Renal pelvis (tissue), 4 donors: ENCODE measurements around the gene DPP6. TPM values are rescaled to one million over a fixed set of nuclear protein-coding genes. Genes with fewer than 3 reads are reported as not detected.
"Not testable (repeated sequence)": the region's sequence is repeated elsewhere in the genome, so short reads cannot be mapped to it uniquely, and the experiment has no call there.

Source experiments
- DNase-seq: peaks from one replicate; pipeline ENCODE4 v3.0.0-alpha.2; 2013
- polyA plus RNA-seq, 3 donors: library from polyadenylated mRNA; unstranded; fragments of 120-200 nt; gene quantifications; one replicate each; pipeline ENCODE4 v1.2.1, GENCODE V29; 2013; ENCODE audit not compliant: insufficient read length in 3 of 3

The DPP6 gene
- polyA plus RNA-seq, 3 donors, result 33.5 to 49.0 (median 44.4) TPM

DNA sequence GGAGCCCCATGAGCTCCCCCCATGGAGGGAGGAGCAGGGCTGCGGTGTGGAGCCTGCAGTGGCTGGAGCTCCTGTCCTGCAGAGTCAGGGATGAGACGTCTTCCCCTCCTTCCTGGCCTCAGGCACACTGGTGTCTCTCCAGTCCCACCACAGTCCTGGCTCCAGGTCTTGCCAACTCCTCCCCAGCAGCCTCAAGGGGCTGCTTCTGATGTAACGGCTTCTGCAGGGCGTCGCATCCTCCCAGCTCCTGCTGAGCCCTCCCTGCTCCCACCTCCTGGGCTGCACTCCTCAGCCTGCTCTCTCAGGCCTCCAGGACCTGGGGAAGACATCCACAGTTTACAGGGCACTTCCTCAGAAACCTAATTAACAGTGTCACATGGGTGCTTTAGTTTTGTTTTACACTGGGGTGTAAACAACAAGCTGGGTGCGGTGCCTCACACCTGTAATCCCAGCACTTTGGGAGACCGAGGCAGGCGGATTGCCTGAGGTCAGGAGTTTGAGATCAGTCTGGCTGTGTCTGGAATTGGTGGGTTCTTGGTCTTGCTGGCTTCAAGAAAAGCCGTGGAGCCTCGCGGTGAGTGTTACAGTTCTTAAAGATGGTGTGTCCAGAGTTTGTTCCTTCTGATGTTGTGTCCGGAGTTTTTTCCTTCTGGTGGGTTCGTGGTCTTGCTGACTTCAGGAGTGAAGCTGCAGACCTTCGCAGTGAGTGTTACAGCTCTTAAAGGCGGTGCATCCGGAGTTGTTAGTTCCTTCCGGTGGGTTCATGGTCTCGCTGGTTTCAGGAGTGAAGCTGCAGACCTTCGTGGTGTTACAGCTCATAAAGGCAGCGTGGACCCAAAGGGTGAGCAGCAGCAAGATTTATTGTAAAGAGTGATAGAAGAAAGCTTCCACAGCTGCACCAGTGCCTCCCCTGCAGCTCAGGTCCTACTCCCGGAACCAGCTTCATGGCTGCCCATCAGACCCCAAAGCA lies 855.7 kb downstream of the DPP6 start:
- DNase-seq, result no peak

DNA sequence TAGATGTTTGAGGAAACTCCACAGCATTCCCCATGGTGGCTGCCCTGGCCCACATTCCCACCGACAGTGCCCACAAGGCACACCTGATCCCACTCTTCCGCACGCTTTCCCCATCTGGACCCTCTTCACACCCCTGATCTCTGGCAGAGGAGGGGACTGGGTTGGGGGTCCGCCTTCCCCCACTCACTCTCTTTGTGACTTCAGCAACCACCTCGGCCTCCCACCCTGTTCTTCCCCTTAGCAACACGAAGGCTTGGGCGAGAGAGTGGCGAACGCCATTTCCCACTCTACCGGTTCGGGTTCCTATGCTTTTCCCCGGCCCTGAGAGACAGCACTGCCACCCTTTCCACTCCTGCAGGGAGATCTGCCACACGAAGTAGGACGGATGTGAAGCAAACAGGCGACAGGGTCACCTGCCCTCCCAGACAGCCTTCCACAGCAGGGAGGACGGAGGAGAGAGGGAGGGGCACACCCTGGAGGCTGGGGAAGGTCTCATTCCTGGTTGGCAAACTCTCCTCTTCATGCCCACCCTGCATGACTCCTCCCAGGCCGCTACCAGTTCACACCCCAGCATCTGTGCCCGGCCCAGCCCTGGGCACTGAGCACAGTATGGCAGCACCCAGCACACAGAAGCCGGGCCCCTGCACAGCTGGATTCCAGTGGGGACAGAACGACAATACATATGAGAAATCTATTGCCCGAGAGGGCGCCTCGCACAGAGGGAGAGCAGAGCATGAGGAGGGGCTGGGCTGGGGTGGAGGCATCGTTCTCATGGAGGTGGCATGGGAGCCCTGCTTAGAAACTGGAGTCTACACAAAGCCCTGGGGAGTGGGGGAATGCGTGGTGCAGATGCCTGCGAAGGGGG lies 857.3 kb downstream of the DPP6 start:
- no peak for DNase-seq

DNA sequence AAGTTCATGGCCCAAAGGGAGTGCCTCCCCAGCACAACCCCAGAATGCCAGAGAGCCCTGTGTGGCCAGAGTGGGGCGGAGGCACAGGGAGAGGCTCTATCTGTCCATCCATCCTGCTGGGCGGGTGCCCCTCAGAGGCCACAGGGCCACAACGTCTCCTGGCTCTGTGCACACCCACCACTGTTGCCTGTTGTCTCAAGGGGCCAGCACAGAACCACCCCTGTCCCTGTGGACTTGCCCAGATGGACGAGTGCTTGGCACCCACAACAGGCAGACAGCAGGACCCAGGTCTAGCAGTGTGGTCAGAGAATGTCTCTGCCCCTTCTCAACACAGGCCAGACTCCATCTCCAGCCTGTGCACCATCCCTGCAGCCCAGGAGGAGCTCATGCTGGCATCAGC lies 857.9 kb downstream of the DPP6 start:
- DNase-seq, result no peak

DNA sequence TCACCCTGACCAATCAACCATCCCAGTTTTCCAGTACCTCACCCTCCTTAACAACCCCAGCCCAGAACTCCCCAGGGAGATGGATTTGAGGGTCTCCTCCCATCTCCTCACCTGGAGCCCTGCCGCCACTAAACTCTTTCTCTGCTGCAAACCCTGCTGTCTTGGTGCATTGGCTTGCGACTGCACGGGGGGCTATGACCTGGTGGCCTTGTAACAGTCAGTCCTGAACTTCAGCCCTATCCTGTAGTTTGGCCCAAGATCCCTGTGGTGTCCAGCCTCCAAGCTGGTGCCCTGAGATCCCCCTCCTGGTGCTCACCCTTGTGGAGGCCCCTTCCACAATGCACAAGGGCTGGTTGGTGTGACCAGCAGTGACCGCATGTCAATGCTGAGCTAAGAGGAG lies 858.8 kb downstream of the DPP6 start:
- DNase-seq, result no peak

DNA sequence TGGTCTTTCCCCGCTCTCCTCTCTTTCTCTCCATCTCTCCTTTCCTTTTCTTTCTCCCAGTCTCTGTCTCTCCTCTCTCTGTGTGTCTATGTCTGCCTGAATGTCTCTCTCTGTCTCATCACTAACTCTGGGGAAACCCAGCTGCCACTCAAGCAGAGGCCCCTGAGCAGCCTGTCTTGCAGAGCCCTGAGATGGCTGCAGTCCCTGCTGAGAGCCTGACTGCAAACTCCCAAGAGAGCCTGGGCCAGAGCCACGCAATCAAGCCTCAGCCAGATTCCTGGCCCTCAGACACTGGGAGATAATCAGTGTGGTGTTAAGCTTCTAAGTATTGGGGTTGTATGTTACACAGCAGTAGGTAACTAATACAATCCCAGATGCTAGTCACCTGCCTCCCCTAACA lies 859.2 kb downstream of the DPP6 start:
- DNase-seq, result no peak

DNA sequence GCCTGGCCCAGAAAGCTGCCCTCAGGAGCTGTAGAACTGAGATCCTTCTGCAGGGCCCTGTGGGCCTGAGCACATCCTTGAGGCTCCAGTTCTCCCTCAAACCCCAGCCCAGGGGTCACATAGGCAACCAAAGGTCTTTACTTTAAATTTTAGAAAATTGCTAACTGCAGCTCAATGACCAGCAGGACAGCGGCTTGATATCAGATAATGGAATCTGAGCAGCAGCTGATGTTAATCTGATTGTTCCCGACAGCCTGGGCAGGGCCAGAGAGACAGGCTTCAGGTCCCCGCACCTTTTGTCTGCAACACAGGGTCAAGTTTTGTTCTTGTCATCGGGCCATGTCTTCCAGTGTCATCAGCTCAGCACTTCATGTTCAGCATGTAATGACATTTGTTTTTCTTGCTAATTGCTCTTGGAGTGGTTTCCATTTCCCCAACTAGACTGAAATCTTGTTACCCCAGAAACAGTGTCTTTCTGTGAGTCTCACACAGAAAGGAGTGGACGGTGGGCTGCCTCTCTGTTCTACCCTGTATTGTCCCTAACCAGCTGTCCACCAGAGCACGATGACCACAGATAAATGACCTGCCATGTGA lies 859.8 kb downstream of the DPP6 start:
- DNase-seq, result no peak

DNA sequence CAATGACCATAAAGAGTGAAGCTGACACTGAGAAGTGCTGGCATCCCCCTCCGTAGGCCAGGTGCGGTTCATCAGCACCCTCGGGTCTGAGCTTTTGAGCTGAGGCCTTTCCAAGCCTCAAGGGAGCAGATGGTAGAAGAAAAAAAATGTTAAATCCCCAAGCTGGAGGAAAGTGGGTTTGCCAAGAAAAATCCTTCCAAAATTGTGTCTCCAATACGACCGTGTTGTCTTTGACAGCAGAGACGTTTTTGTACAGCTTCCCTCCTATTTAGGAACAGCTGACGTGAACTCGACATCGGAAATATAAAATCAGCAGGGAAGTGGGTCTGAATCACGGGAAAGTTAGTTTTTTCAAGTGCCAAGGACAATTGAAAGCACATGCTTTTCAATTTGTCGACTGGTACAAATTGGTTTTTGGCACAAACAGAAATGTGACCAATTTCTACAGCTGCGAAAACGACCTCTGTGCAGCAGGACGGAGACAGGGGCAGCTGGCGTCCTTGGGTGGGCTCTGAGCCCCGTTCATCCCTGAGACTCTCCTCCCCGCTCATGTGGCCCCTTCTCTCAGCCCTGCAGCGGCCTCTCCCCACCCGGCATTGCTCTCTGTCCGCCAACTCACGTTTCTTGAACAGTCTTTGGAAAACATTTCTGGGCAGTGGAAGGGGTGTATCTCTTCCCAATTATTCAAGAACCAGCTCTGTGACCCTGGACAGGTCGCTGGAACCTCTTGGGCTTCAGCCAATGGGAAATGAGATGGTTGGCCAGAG lies 860.9 kb downstream of the DPP6 start:
- DNase-seq, result no peak

DNA sequence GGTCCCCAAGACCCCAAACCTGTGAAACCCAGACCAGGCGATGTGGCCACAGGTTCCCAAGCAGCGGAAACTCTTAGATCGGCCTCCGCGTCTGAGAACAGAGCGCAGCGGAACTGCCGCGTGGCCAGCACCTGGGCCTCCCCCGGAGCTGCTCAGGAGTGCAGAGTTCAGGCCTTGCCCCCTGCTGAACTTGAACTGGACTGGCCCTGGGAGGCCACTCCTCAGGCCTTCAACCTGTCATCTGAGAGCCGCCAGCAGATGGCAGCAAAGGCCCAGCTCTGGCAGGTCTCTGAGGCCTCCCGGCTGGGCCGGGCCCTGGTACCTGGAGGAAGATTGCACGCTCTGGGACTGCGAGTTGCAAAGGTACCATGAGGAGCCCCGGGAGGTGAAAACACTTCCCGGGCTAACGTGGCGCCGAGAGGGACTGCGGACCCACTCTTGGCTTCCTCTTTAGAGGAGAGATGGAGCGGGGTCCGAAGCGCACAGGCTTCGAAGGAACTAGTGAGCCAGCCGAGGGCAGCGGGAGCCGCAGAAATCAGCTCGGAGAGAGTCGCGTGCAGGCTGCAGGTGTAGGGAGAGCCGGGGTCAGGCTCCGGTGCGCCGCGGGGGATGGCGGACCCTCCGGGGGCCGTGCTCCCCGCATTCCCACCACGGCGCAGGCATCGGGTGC lies 861.6 kb downstream of the DPP6 start:
- peak; percentile 75 for DNase-seq

DNA sequence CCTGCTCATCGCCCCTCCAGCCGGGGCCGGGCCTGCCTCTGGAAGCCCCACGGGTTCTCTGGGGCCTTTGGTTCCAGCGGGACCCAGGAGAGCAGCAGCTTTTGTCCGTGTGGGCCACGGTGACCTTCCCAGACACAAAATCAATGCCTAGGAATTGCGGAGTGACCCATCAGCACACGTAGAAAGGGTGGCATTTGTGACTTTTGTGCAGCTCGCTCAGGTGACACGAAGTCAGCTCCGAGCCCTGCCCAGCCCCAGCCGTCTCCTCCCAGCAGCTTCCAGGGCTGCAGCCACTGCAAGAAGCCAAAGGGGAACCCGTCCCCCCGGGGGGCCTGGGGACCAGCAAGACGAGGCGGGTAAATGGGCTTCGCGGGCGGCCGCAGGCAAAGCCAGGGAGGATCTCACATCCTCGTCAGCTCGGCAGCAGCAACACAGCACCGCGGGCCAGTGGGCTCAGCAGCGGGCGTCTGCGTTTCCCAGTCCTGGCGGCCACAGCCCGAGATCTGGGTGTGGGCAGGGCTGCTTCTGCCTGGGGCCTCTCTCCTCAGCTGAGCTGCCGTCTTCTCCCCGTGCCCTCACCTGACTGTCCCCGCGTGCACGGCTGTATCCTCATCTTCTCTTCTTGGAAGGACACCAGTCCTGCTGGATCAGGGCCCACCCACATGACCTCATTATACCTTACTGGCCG lies 862.3 kb downstream of the DPP6 start:
- DNase-seq, result no peak

DNA sequence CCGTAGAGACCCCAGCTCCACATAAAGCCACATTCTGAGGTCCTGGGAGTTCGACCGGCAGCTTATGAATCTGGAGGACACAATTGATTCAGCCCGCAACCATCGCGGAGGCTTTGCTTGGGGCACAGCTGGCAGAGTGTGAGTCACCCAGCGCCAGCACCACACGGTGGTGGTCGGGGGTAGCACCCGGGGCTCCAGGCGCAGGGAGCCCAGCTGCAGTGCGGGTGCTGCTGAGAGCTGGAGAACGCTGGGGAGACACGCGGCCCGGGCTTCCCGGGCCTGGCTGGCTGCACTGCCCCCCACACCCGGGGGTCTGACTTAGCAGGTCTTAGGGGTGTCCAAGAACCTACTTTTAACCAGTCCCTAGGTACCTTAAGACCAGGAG lies 862.8 kb downstream of the DPP6 start:
- no peak for DNase-seq

DNA sequence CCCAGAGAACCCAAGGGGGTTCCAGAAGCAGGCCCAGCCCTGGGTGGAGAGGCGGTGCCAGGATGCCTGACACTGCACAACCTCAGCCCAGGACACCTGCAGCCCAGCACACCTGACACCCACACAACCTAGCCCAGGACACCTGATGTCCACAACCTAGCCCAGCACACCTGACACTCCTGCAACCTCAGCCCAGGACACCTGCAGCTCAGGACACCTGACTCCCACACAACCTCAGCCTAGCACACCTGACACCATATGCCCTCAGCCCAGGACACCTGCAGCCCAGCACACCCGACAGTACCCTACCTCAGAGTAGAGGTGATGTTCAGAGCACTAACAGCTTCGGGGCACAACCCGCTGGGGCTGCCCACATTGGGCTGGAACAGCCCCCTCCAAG lies 863.4 kb downstream of the DPP6 start:
- no peak for DNase-seq

DNA sequence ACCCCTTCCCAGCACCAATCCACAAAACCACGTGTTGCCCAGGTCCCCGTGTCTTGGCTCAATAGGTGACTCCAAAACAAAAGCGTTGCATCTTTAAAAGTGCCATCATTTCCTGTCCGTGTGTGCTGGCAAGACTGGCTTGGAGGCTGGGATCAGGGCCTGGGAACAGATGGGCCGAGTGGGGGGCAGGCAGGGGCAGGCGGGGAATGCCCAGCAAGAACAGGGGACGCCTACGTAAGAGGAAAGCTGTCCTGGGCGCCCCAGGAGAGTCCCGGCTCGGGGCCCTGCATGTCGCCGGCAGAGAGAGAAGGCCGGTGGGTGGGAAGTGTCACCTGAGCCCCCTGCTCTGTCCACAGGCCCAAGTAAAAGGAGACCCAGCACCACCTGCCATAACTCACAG lies 864.2 kb downstream of the DPP6 start:
- no peak for DNase-seq

DNA sequence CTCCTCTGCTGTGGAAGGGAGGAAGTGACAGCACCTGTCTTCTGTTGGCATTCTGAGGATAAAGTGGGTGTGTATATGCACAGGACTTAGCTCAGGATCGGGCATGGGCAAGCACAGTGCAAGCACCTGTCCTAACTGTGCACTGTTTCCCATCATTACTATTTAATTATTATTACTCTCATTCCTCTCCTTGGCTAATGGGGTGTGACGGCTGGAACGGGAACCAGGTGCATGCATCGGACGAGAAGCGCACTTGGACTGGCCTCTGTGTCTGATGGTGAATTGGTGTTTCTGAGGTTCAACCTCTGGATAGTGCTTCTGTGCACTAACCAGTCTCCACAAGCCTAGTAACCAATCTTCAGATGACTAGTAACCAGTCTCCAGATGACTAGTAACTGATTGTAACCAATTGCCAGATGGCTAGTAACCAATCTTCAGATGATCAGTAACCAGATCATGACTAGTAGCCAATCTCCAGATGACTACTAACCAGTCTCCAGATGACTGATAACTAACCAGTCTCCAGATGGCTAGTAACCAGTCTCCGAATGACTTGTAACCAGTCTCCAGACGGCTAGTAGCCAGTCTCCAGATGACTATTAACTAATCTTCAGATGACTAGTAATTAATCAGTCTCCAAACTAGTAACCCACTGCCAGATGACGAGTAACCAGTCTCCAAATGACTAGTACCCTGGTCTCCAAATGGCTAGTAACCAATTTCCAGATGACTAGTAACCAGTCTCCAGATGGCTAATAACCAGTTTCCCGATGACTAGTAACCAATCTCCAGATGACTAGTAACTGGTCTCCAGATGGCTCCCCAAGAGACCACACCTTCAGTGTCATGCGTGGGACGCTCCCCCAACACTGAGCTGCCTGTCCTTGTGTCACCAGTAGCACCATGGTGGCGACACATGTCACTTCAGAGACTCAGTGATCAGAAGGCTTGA lies 864.9 kb downstream of the DPP6 start:
- no peak for DNase-seq

DNA sequence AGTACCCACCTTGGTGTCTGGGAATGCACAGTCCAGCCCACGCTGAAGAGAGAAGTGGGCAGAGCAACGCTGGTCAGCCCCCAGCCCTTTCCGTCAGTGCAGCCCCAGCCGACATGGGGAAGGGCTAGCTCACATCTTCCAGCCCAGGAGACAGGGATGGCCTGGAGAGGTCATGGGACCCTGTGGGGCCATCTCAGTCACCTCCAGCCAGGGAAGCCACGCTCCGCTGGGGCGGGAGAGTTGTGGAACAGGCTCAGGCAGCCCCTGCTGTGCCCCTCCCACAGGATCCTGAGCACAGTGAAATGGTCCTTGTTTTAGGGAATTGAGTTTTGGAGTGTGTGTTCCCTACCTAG lies 865.6 kb downstream of the DPP6 start:
- no peak for DNase-seq

DNA sequence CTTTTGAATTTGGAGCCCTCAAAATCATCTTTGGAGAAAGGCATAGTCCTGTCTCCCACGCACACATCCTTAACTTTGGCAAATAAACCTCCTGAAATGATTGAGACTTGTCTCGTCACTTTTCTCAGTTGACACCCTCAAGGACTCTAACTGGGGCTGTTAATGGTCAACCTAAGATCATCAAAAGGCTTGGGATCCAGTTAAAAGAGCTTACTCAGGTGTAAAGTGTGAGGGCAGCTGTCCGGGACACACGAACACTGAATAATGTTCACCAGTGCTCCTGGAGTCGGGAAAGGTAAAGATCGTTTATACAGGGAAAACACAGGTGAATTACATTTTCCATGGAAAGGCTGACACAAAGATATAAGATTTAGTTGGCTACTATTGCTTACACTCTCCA lies 866.1 kb downstream of the DPP6 start:
- no peak for DNase-seq

DNA sequence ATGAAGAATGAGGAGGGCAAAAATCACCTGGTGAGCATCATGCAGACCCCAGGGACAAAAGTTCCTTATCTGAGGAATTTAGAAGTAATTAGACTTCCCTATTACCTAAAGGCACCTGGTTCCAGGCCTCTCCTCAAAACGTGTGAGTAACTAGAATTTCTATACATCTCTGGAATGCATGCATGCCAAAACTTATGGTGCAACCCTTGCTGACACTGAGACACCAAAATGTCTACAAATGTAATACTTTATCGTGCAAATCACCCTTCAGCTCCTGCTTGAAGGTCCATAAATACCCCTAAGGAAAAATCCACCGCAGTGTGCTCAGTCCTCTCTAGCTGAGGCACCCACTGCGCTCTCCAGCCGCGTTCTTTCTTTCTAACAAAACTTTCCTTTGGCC lies 866.5 kb downstream of the DPP6 start:
- DNase-seq, result no peak

DNA sequence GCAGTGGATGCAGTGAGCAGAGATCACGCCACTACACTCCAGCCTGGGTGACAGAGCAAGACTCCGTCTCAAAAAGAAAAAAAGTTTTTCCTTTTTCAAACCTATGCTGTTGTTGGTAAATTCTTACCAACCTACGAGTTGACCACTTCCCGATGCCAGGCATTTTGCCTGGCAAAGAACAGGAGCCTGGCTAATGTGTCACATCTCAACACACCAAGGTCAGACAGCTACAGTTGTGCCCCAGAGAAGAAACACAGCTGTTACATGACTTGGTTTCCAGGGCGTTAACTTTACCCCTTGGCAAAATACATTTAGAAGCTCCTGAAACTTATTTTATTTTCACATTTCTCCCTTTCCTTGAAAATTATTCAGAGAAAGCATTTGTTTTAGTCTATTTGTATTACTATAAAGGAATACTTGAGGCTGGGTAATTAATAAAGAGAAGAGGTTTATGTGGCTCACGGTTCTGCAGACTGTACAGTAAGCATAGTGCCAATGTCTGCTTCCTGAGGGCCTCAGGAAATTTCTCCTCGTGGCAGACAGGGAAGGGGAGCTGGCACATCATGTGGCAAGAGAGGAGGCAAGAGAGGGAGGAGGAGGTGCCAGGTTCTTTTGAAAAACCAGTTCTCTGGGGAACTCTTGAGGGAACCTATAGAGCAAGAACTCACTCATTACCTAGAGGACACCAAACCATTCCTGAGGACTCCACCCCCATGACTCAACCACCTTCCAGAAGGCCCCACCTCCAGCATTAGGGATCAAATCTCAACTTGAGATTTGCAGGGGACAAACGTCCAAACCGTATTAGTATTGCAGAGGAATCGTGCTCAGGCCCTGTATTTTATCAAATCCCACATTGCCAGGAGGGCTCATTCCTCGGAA lies 867.4 kb downstream of the DPP6 start:
- no peak for DNase-seq

DNA sequence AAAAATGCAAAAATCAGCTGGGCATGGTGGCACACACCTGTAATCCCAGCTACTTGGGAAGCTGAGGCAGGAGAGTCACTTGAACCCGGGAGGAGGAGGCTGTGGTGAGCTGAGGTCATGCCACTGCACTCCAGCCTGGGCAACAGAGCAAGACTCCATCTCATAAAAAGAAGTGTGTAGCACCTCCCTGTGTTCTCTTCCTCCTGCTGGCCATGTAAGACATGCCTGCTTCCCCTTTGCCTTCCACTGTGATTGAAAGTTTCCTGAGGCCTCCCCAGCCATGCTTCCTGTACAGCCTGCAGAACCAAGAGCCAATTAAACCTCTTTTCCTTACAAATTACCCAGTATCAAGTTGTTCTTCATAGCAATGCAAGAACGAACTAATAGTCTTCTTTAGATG lies 870.3 kb downstream of the DPP6 start:
- not testable (repeated sequence) for DNase-seq
